AG04449 (cell line): ENCODE data around the gene TPD52L2.
A peak's percentile ranks its signal among the peaks of the same experiment; 100 is the strongest.

Source experiments
- CTCF ChIA-PET: fragments of 350-600 bp; formaldehyde crosslinking; extraction: SDS; loops from one replicate; lab custom pipeline; 2021; ENCODE audit warnings: antibody characterized with exemption; lab: Yijun Ruan, JAX
- POLR2A ChIA-PET: fragments of 400-600, 350-600 bp; formaldehyde crosslinking; extraction: SDS; loops from one replicate; lab custom pipeline; 2020; ENCODE audit warnings: antibody characterized with exemption, inconsistent platforms; lab: Yijun Ruan, JAX
- DNase-seq: peaks from one replicate; pipeline ENCODE4 v3.0.0-alpha.2; 2010; ENCODE audit warnings: low read depth, low spot score
- H3K4me3 ChIP-seq: 2 replicates; pipeline ENCODE4 v1.5.1; 2011; ENCODE audit warnings: low read depth, mild to moderate bottlenecking, control low read depth, low read length
- CTCF ChIP-seq: IDR thresholded peaks from one replicate; pipeline ENCODE4 v1.5.1; 2011; ENCODE audit warnings: mild to moderate bottlenecking, moderate library complexity, low read length, control low read depth, inconsistent platforms; ENCODE audit not compliant: insufficient read depth; ENCODE audit errors: missing control alignments

The TPD52L2 gene

GRCh38 chr20:63864978-63865640, at the start of gene TPD52L2:
Gene TPD52L2 (plus strand): TSS chr20:63865270. CDS start chr20:63865366, 96 bp downstream.
- CTCF ChIA-PET, result interaction anchor here (0.6 to 5.1 kb wide), 20 partner anchors 9 to 330 kb away, joined by 3 to 47 read pairs (median 4); partner anchors contain the start of genes PRPF6 and PTK6
- POLR2A ChIA-PET, result interaction anchor here (0.6 to 1.9 kb wide), 30 partner anchors 8 to 363 kb away, joined by 3 to 16 read pairs (median 4); partner anchors contain the start of genes ARFRP1, HELZ2, LIME1 and LKAAEAR1
- peak; percentile 77 for DNase-seq
- no peak for TF ChIP-seq CTCF
- peak within 1 kb of the TSS; percentile 96 for H3K4me3 ChIP-seq

- ChIA-PET CTCF (no interaction called here), POLR2A (no interaction called here)
- no peak overlapping the region for H3K4me3 ChIP-seq
- TF ChIP-seq CTCF, result no peak
- no peak for DNase-seq
Measured at GRCh38 chr20:63815615-63816253, 49.3 kb upstream of the TPD52L2 start.

- DNase-seq, result no peak
- H3K4me3 ChIP-seq, result no peak overlapping the region
- peak; percentile 18 for TF ChIP-seq CTCF
- CTCF ChIA-PET, result interaction anchor here (0.7 to 1.4 kb wide), 3 partner anchors 12 to 154 kb away, joined by 3 to 5 read pairs (median 3); no protein-coding TSS in a partner anchor
- POLR2A ChIA-PET, result no interaction called here
Measured at GRCh38 chr20:63819224-63819921, 45.7 kb upstream of the TPD52L2 start.

GRCh38 chr20:63821811-63822210, 43.3 kb upstream of the TPD52L2 start:
- CTCF ChIA-PET, result no interaction called here

GRCh38 chr20:63822276-63822696, 42.8 kb upstream of the TPD52L2 start:
- POLR2A ChIA-PET, result no interaction called here

More at GRCh38 chr20:63821811-63822210, 43.3 kb upstream of the TPD52L2 start:
- POLR2A ChIA-PET, result no interaction called here
- no peak for TF ChIP-seq CTCF
- H3K4me3 ChIP-seq, result no peak overlapping the region
- DNase-seq, result no peak

More at GRCh38 chr20:63822276-63822696, 42.8 kb upstream of the TPD52L2 start:
- CTCF ChIA-PET, result no interaction called here
- no peak overlapping the region for H3K4me3 ChIP-seq
- no peak for DNase-seq
- TF ChIP-seq CTCF, result no peak
